Measurements from ENCODE around the gene ZBTB44. TPM values are rescaled to one million over a fixed set of nuclear protein-coding genes. Genes with fewer than 3 reads are reported as not detected.

The ZBTB44 gene
- total RNA-seq, 1 experiment from 2014 or later, result 27.5 TPM

GRCh38 chr11:130312046-130312445 is 2.7 kb downstream of the ZBTB44 start:
- ChIA-PET POLR2A (ENCODE audit: unreplicated experiment) (interaction anchor here (0.6 kb wide), 1 partner anchor 81 kb away, joined by 5 read pairs; no protein-coding TSS in a partner anchor), CTCF (no interaction called here)
- peak overlapping the region; percentile 86 for H3K4me2 ChIP-seq (ENCODE audit: low read length)
- no peaks in the 10 kb centered on the region for H3K9me3 ChIP-seq (ENCODE audit: low read length)
- no peak overlapping the region for H3K27ac ChIP-seq (ENCODE audit: low read length)
- no peaks in the 10 kb centered on the region for H3K27me3 ChIP-seq (ENCODE audit: low read length)
- no TSS peak for BruUV-seq (replicated peaks)
- H2AFZ ChIP-seq (ENCODE audit: low read length), result no peak overlapping the region
- DNase-seq, result no peak
- no peaks in the 10 kb centered on the region for H3F3A ChIP-seq (ENCODE audit: low read length, unreplicated experiment)
- peak overlapping the region; percentile 82 for H3K4me3 ChIP-seq (ENCODE audit: low read length)
- peaks cover 19% of the 10 kb centered on the region for H3K4me1 ChIP-seq (ENCODE audit: insufficient read depth, low read length)
- no peaks in the 10 kb centered on the region for H3K9me2 ChIP-seq (replicated peaks; ENCODE audit: low read length)
- peaks cover 9% of the 10 kb centered on the region for H4K20me1 ChIP-seq (ENCODE audit: low read length)
- intact Hi-C loops (cut with micrococcal nuclease), result loop anchor here (5.0 to 10.0 kb wide), 2 partner anchors 80 to 97 kb away; no protein-coding TSS in a partner anchor
- H3K9ac ChIP-seq (ENCODE audit: low read length), result no peak overlapping the region
- H3K79me2 ChIP-seq (ENCODE audit: low read length), result peaks cover 70% of the 10 kb centered on the region
- TF ChIP-seq EZH2 (IDR thresholded peaks at IDR 0.05; ENCODE audit: low read length, unreplicated experiment) (no peak), EZH2phosphoT487 (IDR thresholded peaks at IDR 0.05; ENCODE audit: borderline replicate concordance, low read length) (no peak), CTCF (conservative IDR thresholded peaks at IDR 0.05; ENCODE audit: low read depth, low read length) (no peak)
- no peak for ATAC-seq
- peaks cover 9% of the 10 kb centered on the region; the same call in 1 of the 2 replicates for H3K36me3 ChIP-seq (ENCODE audit: low read depth, low read length)

- no peaks in the 10 kb centered on the region for H3K9me2 ChIP-seq (replicated peaks; ENCODE audit: low read length)
- H3K4me2 ChIP-seq (ENCODE audit: low read length), result no peak overlapping the region
- no peaks in the 10 kb centered on the region for H3F3A ChIP-seq (ENCODE audit: low read length, unreplicated experiment)
- POLR2A ChIA-PET (ENCODE audit: unreplicated experiment), result interaction anchor here (0.7 kb wide), 1 partner anchor 60 kb away, joined by 3 read pairs; no protein-coding TSS in a partner anchor
- H3K36me3 ChIP-seq (ENCODE audit: low read depth, low read length), result peaks cover 10% of the 10 kb centered on the region; the same call in 1 of the 2 replicates
- H4K20me1 ChIP-seq (ENCODE audit: low read length), result peaks cover 9% of the 10 kb centered on the region
- H3K4me3 ChIP-seq (ENCODE audit: low read length), result no peak overlapping the region
- CTCF ChIA-PET, result no interaction called here
- H3K27me3 ChIP-seq (ENCODE audit: low read length), result no peaks in the 10 kb centered on the region
- H3K27ac ChIP-seq (ENCODE audit: low read length), result no peak overlapping the region
- DNase-seq (no peak), ATAC-seq (no peak)
- TF ChIP-seq EZH2 (IDR thresholded peaks at IDR 0.05; ENCODE audit: low read length, unreplicated experiment) (no peak), CTCF (conservative IDR thresholded peaks at IDR 0.05; ENCODE audit: low read depth, low read length) (no peak), EZH2phosphoT487 (IDR thresholded peaks at IDR 0.05; ENCODE audit: borderline replicate concordance, low read length) (no peak)
- H3K9me3 ChIP-seq (ENCODE audit: low read length), result no peaks in the 10 kb centered on the region
- BruUV-seq (replicated peaks), result no TSS peak
- H3K9ac ChIP-seq (ENCODE audit: low read length), result no peak overlapping the region
- peaks cover 85% of the 10 kb centered on the region for H3K79me2 ChIP-seq (ENCODE audit: low read length)
- H2AFZ ChIP-seq (ENCODE audit: low read length), result no peak overlapping the region
- intact Hi-C loops (cut with micrococcal nuclease), result loop anchor here (5.0 to 10.0 kb wide), 2 partner anchors 82 to 96 kb away; no protein-coding TSS in a partner anchor
- peaks cover 19% of the 10 kb centered on the region for H3K4me1 ChIP-seq (ENCODE audit: insufficient read depth, low read length)
Measured at GRCh38 chr11:130310622-130311021, 4.1 kb downstream of the ZBTB44 start.

- H3K9me2 ChIP-seq (replicated peaks; ENCODE audit: low read length), result no peaks in the 10 kb centered on the region
- peaks cover 14% of the 10 kb centered on the region for H3K4me1 ChIP-seq (ENCODE audit: insufficient read depth, low read length)
- H3K36me3 ChIP-seq (ENCODE audit: low read depth, low read length), result peaks cover 17% of the 10 kb centered on the region; the same call in 1 of the 2 replicates
- H3K4me3 ChIP-seq (ENCODE audit: low read length), result no peak overlapping the region
- H3K27ac ChIP-seq (ENCODE audit: low read length), result no peak overlapping the region
- H2AFZ ChIP-seq (ENCODE audit: low read length), result no peak overlapping the region
- no TSS peak for BruUV-seq (replicated peaks)
- ChIA-PET CTCF (no interaction called here), POLR2A (ENCODE audit: unreplicated experiment) (no interaction called here)
- H3F3A ChIP-seq (ENCODE audit: low read length, unreplicated experiment), result no peaks in the 10 kb centered on the region
- DNase-seq, result no peak
- TF ChIP-seq EZH2 (IDR thresholded peaks at IDR 0.05; ENCODE audit: low read length, unreplicated experiment), result no peak
- no peak for TF ChIP-seq EZH2phosphoT487 (IDR thresholded peaks at IDR 0.05; ENCODE audit: borderline replicate concordance, low read length)
- TF ChIP-seq CTCF (conservative IDR thresholded peaks at IDR 0.05; ENCODE audit: low read depth, low read length), result no peak
- H3K27me3 ChIP-seq (ENCODE audit: low read length), result no peaks in the 10 kb centered on the region
- ATAC-seq, result no peak
- H3K79me2 ChIP-seq (ENCODE audit: low read length), result peaks cover 99% of the 10 kb centered on the region
- H3K9ac ChIP-seq (ENCODE audit: low read length), result no peak overlapping the region
- intact Hi-C loops (cut with micrococcal nuclease), result no loop called here
- H3K9me3 ChIP-seq (ENCODE audit: low read length), result no peaks in the 10 kb centered on the region
- H3K4me2 ChIP-seq (ENCODE audit: low read length), result no peak overlapping the region
- H4K20me1 ChIP-seq (ENCODE audit: low read length), result peaks cover 9% of the 10 kb centered on the region
Measured at GRCh38 chr11:130308886-130309285, 5.8 kb downstream of the ZBTB44 start.

Data from PC-3 (cell line).